GF-D8 (cell line): ENCODE results near the gene APOC1.
"Not testable (repeated sequence)": the region's sequence is repeated elsewhere in the genome, so short reads cannot be mapped to it uniquely, and the experiment has no call there.

Experiments
- DNase-seq: peaks from one replicate; lab custom pipeline; 2025; lab: John Stamatoyannopoulos, UW

The APOC1 gene

DNA sequence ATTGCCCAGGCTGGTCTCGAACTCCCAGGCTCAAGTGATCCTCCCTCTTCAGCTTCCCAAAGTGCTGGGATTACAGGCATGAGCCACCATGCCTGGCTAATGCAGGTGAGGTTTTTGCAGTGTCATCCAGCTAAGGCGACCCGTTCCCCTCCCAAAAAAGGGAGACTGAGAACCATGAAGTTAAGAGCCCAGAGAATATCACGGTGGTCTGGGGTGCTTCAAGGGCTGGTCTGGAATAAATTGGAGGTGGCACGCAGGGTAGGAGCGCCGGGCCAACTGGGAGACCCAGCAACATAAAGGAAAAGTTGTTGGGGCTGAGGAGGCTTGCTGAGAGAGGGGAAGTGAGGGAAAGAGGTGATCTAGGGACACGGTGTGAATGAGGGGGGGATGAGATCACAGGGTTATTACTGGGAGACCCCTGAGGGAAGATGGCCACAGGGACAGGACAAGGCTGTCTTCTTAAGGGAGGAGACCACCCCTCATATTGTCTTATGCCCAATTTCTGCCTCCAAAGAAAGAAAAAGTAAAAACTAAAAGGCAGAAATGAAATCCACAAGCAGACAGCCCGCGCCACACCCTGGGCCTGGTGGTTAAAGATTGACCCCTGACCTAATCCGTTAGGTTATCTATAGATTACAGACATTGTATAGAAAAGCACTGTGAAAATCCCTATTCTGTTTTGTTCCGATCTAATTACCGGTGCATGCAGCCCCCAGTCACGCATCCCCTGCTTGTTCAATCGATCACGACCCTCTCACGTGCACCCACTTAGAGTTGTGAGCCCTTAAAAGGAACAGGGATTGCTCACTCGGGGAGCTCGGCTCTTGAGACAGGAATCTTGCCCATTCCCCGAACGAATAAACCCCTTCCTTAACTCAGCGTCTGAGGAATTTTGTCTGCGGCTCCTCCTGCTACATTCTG is 636 bp upstream of the APOC1 start:
- DNase-seq: not testable (repeated sequence)

DNA sequence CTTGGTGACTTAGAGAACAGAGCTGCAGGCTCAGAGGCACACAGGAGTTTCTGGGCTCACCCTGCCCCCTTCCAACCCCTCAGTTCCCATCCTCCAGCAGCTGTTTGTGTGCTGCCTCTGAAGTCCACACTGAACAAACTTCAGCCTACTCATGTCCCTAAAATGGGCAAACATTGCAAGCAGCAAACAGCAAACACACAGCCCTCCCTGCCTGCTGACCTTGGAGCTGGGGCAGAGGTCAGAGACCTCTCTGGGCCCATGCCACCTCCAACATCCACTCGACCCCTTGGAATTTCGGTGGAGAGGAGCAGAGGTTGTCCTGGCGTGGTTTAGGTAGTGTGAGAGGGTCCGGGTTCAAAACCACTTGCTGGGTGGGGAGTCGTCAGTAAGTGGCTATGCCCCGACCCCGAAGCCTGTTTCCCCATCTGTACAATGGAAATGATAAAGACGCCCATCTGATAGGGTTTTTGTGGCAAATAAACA is 9.9 kb downstream of the APOC1 start:
- no peak for DNase-seq

GRCh38 chr19:44925114-44925891 is 10.9 kb downstream of the APOC1 start:
- DNase-seq: peak; percentile 45

DNA sequence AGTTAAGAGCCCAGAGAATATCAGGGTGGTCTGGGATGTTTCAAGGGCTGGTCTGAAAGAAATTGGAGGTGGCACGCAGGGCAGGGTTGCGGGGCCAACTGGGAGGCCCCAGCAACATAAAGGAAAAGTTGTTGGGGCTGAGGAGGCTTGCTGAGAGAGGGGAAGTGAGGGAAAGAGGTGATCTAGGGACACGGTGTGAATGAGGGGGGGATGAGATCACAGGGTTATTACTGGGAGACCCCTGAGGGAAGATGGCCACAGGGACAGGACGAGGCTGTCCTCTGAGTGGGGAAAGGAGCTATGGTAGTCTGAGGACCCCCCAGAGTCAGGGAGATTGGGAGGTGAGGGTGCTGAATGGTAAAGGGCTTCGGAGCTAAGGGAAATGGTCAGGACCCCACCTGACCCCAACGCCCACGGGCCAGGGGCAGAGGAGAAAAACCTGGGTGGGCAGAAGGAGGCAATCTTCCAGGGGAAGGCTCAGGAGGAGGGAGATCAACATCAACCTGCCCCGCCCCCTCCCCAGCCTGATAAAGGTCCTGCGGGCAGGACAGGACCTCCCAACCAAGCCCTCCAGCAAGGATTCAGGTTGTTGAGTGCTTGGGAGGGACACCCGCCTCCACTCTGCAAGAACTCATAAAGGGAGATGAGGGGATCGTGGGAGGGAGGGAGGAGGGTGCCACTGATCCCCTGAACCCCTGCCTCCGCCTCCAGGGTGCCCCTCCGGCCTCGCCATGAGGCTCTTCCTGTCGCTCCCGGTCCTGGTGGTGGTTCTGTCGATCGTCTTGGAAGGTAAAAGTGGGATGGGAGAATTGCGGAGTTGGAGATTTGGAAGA is 12.1 kb downstream of the APOC1 start:
- not testable (repeated sequence) for DNase-seq

DNA sequence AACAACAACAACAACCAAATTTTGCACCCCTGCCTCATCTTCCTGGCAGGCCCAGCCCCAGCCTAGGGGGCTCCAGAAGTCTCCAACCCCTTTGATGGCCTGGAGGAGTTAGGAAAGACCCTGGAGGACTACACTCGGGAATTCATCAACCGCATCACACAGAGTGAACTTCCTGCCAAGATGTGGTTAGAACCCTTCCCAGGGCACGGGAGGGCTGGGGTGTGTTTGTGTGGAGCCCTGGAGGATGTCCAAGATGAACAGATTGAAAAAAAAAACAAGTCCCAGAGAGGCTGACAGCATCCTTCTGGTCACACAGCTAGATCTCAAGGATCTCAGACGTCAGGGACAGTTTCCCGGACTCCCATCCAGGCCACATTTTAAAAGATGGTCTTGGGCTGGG is 13.3 kb downstream of the APOC1 start:
- no peak for DNase-seq

DNA sequence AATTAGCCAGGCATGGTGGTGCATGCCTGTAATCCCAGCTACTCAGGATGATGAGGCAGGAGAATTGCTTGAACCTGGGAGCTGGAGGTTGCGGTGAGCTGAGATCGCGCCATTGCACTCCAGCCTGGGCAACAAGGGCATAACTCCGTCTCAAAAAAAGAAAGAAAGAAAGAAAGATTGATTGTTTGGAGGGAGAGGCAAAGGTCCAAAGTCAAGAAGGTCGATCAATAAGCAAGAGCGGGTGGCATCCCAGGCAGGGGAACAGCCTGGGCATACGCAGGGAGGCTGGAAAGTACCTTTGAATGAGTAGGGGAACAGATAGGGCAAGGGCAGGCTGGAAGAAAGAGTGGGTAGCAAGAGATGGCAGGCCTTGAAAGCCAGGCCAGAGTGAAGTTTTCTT is 15.7 kb downstream of the APOC1 start:
- DNase-seq: no peak

- no peak for DNase-seq
Observed at GRCh38 chr19:44931541-44931940, 17.1 kb downstream of the APOC1 start.

DNA sequence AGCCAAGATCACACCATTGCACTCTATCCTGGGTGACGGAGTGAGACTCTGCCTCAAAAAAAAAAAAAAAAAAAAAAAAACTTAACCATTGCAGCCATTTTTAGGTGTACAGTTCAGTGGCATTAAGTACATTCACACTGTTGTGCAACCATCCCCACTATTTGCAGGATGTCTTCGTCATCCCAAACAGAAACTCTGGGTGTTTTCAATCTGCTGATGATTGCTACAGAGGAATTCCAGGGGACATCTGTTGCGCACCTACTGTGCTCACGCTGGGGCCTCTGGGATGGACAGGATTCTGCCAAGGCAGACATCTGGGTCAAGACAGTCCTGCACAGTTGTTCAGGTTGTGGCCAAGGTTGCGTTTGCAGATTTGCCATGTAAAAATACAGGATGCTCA is 25.3 kb downstream of the APOC1 start:
- DNase-seq: no peak

DNA sequence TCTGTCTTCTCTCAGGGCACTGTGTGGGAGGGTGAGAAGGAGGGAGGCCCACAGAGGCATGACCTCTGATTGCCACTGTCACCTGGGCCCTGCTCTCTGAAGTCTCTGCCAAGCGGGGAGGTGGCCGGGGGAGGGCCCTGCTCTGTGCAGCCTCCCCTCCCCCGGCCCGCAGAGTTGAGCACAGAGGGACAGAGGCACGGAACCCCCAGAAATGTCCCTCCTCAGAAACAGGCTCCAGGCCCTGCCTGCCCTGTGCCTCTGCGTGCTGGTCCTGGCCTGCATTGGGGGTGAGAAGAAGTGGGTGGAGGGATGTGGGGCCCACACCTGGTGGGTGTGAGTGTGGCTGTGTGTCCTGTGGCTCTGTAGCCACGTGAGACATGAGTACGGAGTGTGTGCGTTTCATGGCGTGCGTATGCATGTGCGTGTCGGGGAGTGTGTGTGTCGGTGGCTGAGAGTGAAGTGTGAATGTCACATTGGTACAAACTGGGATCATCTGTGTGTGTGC is 27.7 kb downstream of the APOC1 start, which contains the start of gene APOC4:
TSS of gene APOC4 (plus strand) at position 171 of the 505 bp plus-strand sequence. CDS start at position 212, 41 bp downstream.
- DNase-seq: no peak

- DNase-seq: no peak
Observed at GRCh38 chr19:44943801-44944249, 29.4 kb downstream of the APOC1 start.

- no peak for DNase-seq
Observed at GRCh38 chr19:44947041-44947581, 32.7 kb downstream of the APOC1 start.

- DNase-seq: no peak
Observed at GRCh38 chr19:44948237-44948636, 33.8 kb downstream of the APOC1 start.

- no peak for DNase-seq
Observed at GRCh38 chr19:44948763-44949374, 34.5 kb downstream of the APOC1 start.

- DNase-seq: no peak
Observed at GRCh38 chr19:44949550-44949949, 35.1 kb downstream of the APOC1 start.

DNA sequence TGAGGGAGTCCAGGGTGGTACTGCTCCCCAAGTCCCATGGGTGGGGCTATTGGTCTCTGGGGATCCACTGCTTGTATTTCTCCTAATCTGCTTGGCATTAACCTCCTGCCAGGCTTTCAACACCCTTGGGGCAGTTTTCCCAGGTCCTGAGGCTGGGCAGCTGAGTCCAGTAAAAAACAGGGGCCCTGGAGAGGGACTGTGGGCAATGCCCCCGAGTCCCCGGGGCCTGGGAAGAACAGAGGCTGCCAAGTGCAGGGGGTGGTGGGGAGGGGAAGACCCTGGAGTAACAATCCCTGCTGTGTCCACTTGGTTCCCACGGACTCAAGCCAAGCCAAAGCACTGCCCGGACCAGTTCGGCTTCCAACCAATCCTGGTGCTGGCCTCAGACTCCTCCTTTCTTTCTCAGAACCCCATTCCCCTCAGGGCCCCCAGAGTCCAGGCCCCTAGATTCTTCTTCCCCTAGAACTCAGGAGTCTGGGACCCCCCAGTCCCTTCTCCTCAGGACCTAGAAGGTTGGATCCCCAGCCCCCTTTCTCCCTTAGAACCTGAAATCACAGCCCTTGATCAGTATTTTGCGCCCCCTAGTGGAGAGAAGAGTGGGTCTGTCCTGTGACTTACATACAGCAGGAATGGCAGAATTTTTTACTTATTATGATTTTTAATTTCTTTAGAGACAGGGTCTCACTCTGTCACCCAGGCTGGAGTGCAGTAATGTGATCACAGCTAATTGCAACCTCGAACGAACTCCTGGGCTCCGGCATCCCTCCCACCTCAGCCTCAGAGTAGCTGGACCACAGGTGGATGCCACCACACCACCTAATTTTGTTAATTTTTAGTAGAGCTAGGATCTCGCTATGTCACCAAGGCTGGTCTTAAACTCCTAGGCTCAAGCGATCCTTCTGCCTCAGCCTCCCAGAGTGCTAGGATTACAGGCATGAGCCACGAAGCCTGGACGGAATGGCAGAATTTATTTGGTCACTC is 37.1 kb downstream of the APOC1 start:
- DNase-seq: no peak

DNA sequence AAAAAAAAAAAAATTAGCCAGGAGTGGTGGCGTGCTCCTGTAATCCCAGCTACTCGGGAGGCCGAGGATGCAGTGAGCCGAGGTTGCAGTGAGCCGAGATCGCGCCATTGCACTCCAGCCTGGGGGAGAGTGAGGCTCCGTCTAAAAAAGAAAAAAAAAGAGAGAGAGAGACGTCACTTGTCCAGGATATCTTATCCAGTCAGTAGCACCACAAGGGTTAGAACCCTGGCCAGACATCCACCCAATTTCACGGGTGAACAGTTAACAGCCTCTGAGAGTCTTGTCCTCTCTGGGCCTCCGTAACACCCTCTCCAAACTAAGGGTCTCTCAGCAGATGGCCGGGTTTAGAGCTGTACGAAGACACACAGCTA is 39.9 kb downstream of the APOC1 start:
- DNase-seq: no peak

- DNase-seq: peak; percentile 86
Observed at GRCh38 chr19:44954649-44955504, 40.5 kb downstream of the APOC1 start, which contains the start of gene CLPTM1. TSS of gene CLPTM1 (plus strand) at chr19:44955380. CDS start at chr19:44955396, 16 bp downstream.
